B cell (primary cell): ENCODE results near the gene TPST2. TPM values are rescaled to one million over a fixed set of nuclear protein-coding genes. Genes with fewer than 3 reads are reported as not detected.

Experiments
- ATAC-seq: fragments of 200-7000 bp; cut with Tn5 transposase; one replicate; pipeline ENCODE4 v1.10.0; 2021; ENCODE audit warnings: low read depth, mild to moderate bottlenecking, moderate number of reproducible peaks, moderate library complexity
- CTCF ChIA-PET: fragments of 350-600 bp; sonication (Branson Sonifier 250); formaldehyde crosslinking; loops from one replicate; lab custom pipeline; 2021; ENCODE audit warnings: antibody characterized with exemption, inconsistent platforms; lab: Charles Lee
- POLR2A ChIA-PET: fragments of 350-600 bp; sonication (Branson Sonifier 250); formaldehyde crosslinking; loops from one replicate; lab custom pipeline; 2021; ENCODE audit warnings: antibody characterized with exemption; lab: Charles Lee
- DNase-seq: peaks from one replicate; pipeline ENCODE4 v3.0.0; 2013
- H2AFZ ChIP-seq: 2 replicates; pipeline ENCODE4 v1.6.1; 2012; ENCODE audit warnings: mild to moderate bottlenecking, low read depth, low read length; ENCODE audit not compliant: insufficient read depth, poor library complexity, severe bottlenecking
- H3K27ac ChIP-seq, 2 donors: 1 replicate in 1 of 2; 2 replicates in 1 of 2; pipeline ENCODE4 v1.5.1; 2012 to 2013; ENCODE audit warnings: low read length in 2 of 2, mild to moderate bottlenecking in 2 of 2, moderate library complexity in 1 of 2
- H3K27me3 ChIP-seq, 4 experiments: fragments of 200-600 bp in 1 of 4; sonication (generic) in 1 of 4; replicated peaks in 1 of 4; 1 replicate in 2 of 4; 2 replicates in 2 of 4; pipeline versions ENCODE4 v1.6.1 to v1.7.0; 2013 to 2016; ENCODE audit warnings: low read length in 3 of 4, mild to moderate bottlenecking in 2 of 4, mixed read lengths in 1 of 4, moderate library complexity in 1 of 4; ENCODE audit not compliant: insufficient read depth in 4 of 4, control insufficient read depth in 3 of 4; ENCODE audit errors: control extremely low read depth in 1 of 4
- H3K36me3 ChIP-seq, 2 experiments: replicated peaks in 1 of 2; 1 replicate in 1 of 2; 2 replicates in 1 of 2; pipeline versions ENCODE4 v1.6.1 to v1.7.1; 2013; ENCODE audit warnings: low read length in 1 of 2; ENCODE audit not compliant: insufficient read depth in 2 of 2, control insufficient read depth in 1 of 2; ENCODE audit errors: control extremely low read depth in 1 of 2, extremely low read depth in 1 of 2
- H3K4me1 ChIP-seq, 2 donors: fragments of 200-600 bp in 1 of 2; sonication (generic) in 1 of 2; 1 replicate in 1 of 2; 2 replicates in 1 of 2; pipeline versions ENCODE4 v1.5.1 to v1.6.1; 2013 to 2017; ENCODE audit warnings: low read length in 2 of 2; ENCODE audit not compliant: control insufficient read depth in 2 of 2, insufficient read depth in 2 of 2
- H3K4me2 ChIP-seq: replicated peaks from 2 replicates; pipeline ENCODE3; 2012; ENCODE audit warnings: mild to moderate bottlenecking, low read depth, low read length; ENCODE audit not compliant: poor library complexity, severe bottlenecking
- H3K4me3 ChIP-seq, 5 experiments: fragments of 200-600 bp in 1 of 5; sonication (generic) in 1 of 5; 1 replicate in 3 of 5; 2 replicates in 2 of 5; pipeline versions ENCODE4 v1.5.1 to v1.7.0; 2011 to 2016; ENCODE audit warnings: low read length in 4 of 5, mild to moderate bottlenecking in 4 of 5, low read depth in 2 of 5, control low read depth in 1 of 5, moderate library complexity in 1 of 5; ENCODE audit not compliant: insufficient read depth in 1 of 5; ENCODE audit errors: control extremely low read depth in 1 of 5, extremely low read depth in 1 of 5
- H3K79me2 ChIP-seq: fragments of 200-600 bp; sonication (generic); one replicate; pipeline ENCODE4 v1.6.0; 2016; ENCODE audit warnings: low read length; ENCODE audit not compliant: control insufficient read depth, insufficient read depth
- H3K9ac ChIP-seq: fragments of 200-600 bp; sonication (generic); 2 replicates; pipeline ENCODE4 v1.6.1; 2017; ENCODE audit warnings: mild to moderate bottlenecking, low read length, moderate library complexity
- H3K9me3 ChIP-seq, 3 donors: one replicate each; pipeline versions ENCODE4 v1.6.1 to v1.7.1; 2013; ENCODE audit warnings: low read length in 2 of 3; ENCODE audit not compliant: control insufficient read depth in 2 of 3, insufficient read depth in 1 of 3; ENCODE audit errors: control extremely low read depth in 1 of 3
- H4K20me1 ChIP-seq: 2 replicates; pipeline ENCODE4 v1.6.0; 2012; ENCODE audit warnings: mild to moderate bottlenecking, low read length; ENCODE audit not compliant: insufficient read depth, control insufficient read depth, poor library complexity, severe bottlenecking
- H3K27ac Mint-ChIP-seq: one replicate; pipeline ENCODE4 v1.8.0; 2021; ENCODE audit warnings: mixed read lengths
- H3K27me3 Mint-ChIP-seq: one replicate; pipeline ENCODE4 v1.8.0; 2021; ENCODE audit warnings: mixed read lengths
- H3K4me1 Mint-ChIP-seq: one replicate; pipeline ENCODE4 v1.8.0; 2021; ENCODE audit warnings: mixed read lengths
- H3K4me3 Mint-ChIP-seq: one replicate; pipeline ENCODE4 v1.8.0; 2021; ENCODE audit warnings: mixed read lengths
- H3K9me3 Mint-ChIP-seq: one replicate; pipeline ENCODE4 v1.8.0; 2022; ENCODE audit warnings: mixed read lengths; ENCODE audit not compliant: insufficient read depth
- EZH2 ChIP-seq: IDR thresholded peaks from 2 replicates; pipeline ENCODE4 v1.6.1; 2012; ENCODE audit warnings: borderline replicate concordance, low read depth, mild to moderate bottlenecking, moderate library complexity, low read length; ENCODE audit not compliant: insufficient read depth, poor library complexity, severe bottlenecking
- WGBS: methylation state at CpG from one replicate; pipeline ENCODE4 v1.1.5; 2013; ENCODE audit warnings: missing lambda C conversion rate; ENCODE audit not compliant: insufficient coverage; 5-methylcytosine and 5-hydroxymethylcytosine counted together
- intact Hi-C: fragments of 100-400 bp; cut with micrococcal nuclease; formaldehyde crosslinking; loops from one replicate; pipeline ENCODE4 v1.10.0; 2022
- polyA plus RNA-seq: library from polyadenylated mRNA; depleted of rRNA; stranded (reverse); fragments of >200 nt; gene quantifications from 2 replicates; pipeline ENCODE4 v1.2.3, GENCODE V29; 2012
- total RNA-seq, 2 donors: library from RNA; stranded (reverse); fragments of 120-200 nt in 1 of 2; gene quantifications; 1 replicate in 1 of 2; 2 replicates in 1 of 2; pipeline versions ENCODE4 v1.2.3 to v1.2.4, GENCODE V29; 2013 to 2022
- TF ChIP-seq, protein P1 (sequence below): fragments of 200-600 bp; IDR thresholded peaks from one replicate; pipeline ENCODE4 v1.8.0; 2022; ENCODE audit warnings: antibody characterized with exemption, mild to moderate bottlenecking

The TPST2 gene
- total and polyA plus RNA-seq, 2 donors (not counting 1 experiment from before 2014, with no cell fraction given) = 16.6 to 43.1 TPM

DNA sequence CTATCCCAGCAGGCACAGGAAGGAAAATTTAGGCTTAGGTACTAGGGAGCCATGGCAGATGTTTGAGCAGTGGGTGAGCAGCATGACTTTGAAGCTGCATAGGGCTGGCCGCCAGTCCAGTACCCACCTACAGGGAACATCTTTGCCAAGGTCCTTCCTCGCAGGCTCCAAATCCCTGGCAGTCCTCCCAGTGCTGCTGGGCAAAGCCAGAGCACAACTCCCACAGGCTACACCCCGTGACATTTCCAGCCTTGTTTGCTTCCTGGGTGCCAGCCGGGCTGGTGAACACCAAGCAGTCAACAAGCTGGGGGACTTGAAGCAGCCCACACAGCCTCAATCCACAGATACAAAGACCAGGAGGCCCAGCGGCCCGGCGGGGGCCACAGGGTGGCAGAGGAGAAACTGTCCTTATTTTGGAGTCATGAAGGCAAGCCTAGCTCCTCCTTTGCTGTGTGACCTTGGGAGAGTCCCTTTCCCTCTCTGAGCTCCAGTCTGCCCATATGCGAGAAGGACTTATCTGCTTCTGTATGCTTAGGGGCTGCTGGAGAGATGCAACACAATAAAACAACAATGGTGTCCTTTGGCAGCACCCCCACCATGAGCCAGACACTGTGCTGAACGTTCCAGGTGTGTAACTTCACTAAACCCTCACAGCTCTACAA lies 28.0 kb downstream of the TPST2 start:
- Mint-ChIP-seq H3K4me1 (peaks cover 4% of the 10 kb centered on the region), H3K27ac (no peak overlapping the region), H3K27me3 (no peaks in the 10 kb centered on the region), H3K4me3 (no peak overlapping the region), H3K9me3 (no peaks in the 10 kb centered on the region)
- intact Hi-C loops = no loop called here
- ATAC-seq (no peak), DNase-seq (no peak)
- peaks cover 3% of the 10 kb centered on the region for H4K20me1 ChIP-seq
- H2AFZ ChIP-seq = no peak overlapping the region
- whole genome bisulfite sequencing = 81% methylated on average over 6 of the region's 9 CpGs
- H3K4me3 ChIP-seq = no peak overlapping the region
- no peaks in the 10 kb centered on the region for H3K27me3 ChIP-seq
- no peak overlapping the region for H3K4me2 ChIP-seq
- H3K79me2 ChIP-seq = peaks cover 73% of the 10 kb centered on the region
- H3K36me3 ChIP-seq = peaks cover 0 to 16% of the 10 kb centered on the region in 2 experiments
- TF ChIP-seq EZH2 = no peak
- TF ChIP-seq, protein P1, sequence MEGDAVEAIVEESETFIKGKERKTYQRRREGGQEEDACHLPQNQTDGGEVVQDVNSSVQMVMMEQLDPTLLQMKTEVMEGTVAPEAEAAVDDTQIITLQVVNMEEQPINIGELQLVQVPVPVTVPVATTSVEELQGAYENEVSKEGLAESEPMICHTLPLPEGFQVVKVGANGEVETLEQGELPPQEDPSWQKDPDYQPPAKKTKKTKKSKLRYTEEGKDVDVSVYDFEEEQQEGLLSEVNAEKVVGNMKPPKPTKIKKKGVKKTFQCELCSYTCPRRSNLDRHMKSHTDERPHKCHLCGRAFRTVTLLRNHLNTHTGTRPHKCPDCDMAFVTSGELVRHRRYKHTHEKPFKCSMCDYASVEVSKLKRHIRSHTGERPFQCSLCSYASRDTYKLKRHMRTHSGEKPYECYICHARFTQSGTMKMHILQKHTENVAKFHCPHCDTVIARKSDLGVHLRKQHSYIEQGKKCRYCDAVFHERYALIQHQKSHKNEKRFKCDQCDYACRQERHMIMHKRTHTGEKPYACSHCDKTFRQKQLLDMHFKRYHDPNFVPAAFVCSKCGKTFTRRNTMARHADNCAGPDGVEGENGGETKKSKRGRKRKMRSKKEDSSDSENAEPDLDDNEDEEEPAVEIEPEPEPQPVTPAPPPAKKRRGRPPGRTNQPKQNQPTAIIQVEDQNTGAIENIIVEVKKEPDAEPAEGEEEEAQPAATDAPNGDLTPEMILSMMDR = no peak
- H3K9ac ChIP-seq = no peak overlapping the region
- ChIA-PET CTCF (no interaction called here), POLR2A (no interaction called here)
- H3K27ac ChIP-seq = no peak overlapping the region
- H3K9me3 ChIP-seq = no peaks in the 10 kb centered on the region
- H3K4me1 ChIP-seq = no peaks in the 10 kb centered on the region

- intact Hi-C loops = no loop called here
- no peak for DNase-seq
- POLR2A ChIA-PET = no interaction called here
- H3K9me3 Mint-ChIP-seq = no peaks in the 10 kb centered on the region
- Histone ChIP-seq H3K27ac (no peak overlapping the region), H3K9ac (no peak overlapping the region), H3K4me3 (no peak overlapping the region), H3K9me3 (no peaks in the 10 kb centered on the region), H3K4me2 (no peak overlapping the region), H3K4me1 (no peaks in the 10 kb centered on the region), H2AFZ (no peak overlapping the region), H3K36me3 (peaks cover 1 to 13% of the 10 kb centered on the region in 2 experiments), H3K79me2 (peaks cover 74% of the 10 kb centered on the region), H3K27me3 (no peaks in the 10 kb centered on the region), H4K20me1 (no peaks in the 10 kb centered on the region)
- TF ChIP-seq EZH2 = no peak
- TF ChIP-seq, protein P1 = no peak
- H3K4me1 Mint-ChIP-seq = peaks cover 1% of the 10 kb centered on the region
- no peak overlapping the region for H3K27ac Mint-ChIP-seq
- H3K27me3 Mint-ChIP-seq = no peaks in the 10 kb centered on the region
- 93% methylated on average over 8 of the region's 13 CpGs for WGBS
- CTCF ChIA-PET = no interaction called here
- no peak overlapping the region for H3K4me3 Mint-ChIP-seq
- no peak for ATAC-seq
These were observed 29.9 kb downstream of the TPST2 start for GRCh38 chr22:26559961-26560575.
